ENCODE results near the gene ACER3.
"Not testable (repeated sequence)": the region's sequence is repeated elsewhere in the genome, so short reads cannot be mapped to it uniquely, and the experiment has no call there.

Gene ACER3

GRCh38 chr11:76859708-76860227 is 950 bp upstream of the ACER3 start:
- no peak for DNase-seq
- intact Hi-C loops (cut with DNase I): no loop called here

- peak in 2 of 42 donors; percentile 18 to 20 for DNase-seq
- intact Hi-C loops (cut with DNase I): no loop called here
Observed at GRCh38 chr11:76861490-76861953, 804 bp downstream of the ACER3 start.

DNA sequence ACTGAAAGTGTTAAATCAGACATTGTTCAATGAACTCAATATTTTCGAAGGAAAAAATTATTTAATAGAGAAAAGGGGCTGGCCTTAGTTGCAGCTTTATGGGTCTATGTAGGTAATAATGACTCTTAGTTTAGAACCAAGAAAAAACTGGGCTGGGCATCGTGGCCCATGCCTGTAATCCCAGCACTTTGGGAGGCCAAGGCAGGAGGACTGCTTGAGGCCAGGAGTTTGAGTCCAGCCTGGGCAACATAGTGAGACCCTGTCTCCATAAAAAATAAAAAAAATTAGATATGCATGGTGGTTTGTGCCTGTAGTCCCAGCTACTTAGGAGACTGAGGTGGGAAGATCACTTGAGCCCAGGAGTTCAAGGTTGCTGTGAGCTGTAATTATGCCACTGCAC is 2.1 kb downstream of the ACER3 start:
- DNase-seq; intact Hi-C loops (cut with DNase I): not testable (repeated sequence)

DNA sequence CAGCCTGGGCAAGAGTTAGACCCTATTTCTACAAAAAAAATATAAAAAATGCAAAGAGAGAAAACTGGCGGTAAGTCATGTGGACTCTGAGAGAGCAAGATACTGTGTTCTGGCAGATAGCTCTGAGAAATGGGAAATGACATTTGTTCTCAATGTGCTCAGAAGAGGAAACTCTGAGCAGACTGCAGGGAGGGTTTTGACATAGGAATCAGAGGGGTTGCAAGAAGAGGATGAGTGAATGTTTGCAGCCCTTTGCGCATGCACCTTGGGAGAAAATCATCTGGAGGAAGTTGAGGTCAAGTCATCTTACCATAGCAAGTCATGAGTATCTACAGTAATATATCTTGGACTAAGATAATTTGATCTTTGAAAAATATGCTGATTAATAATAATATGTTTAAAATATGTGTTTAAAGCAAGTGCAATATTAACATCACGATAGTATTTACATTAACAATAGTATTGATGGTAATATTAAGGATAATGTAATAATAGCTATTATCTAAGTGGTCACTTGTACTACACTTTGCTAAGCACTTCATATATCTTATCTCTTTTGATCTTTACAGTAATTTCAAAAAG is 2.6 kb downstream of the ACER3 start:
- intact Hi-C loops (cut with DNase I): no loop called here

GRCh38 chr11:76872959-76873827 is 12.5 kb downstream of the ACER3 start:
- intact Hi-C loops (cut with DNase I): no loop called here
- DNase-seq: no peak

More for the DNA sequence above, 2.6 kb downstream of the ACER3 start:
- DNase-seq: peak in 8 of 42 donors; percentile 11 to 49 (median 31)

GRCh38 chr11:76878014-76878413 is 17.3 kb downstream of the ACER3 start:
- intact Hi-C loops (cut with DNase I): no loop called here
- DNase-seq: no peak

- intact Hi-C loops (cut with DNase I): no loop called here
- DNase-seq: peak in 19 of 42 donors; percentile 28 to 77 (median 44)
Observed at GRCh38 chr11:76880314-76880713, 19.6 kb downstream of the ACER3 start.

DNA sequence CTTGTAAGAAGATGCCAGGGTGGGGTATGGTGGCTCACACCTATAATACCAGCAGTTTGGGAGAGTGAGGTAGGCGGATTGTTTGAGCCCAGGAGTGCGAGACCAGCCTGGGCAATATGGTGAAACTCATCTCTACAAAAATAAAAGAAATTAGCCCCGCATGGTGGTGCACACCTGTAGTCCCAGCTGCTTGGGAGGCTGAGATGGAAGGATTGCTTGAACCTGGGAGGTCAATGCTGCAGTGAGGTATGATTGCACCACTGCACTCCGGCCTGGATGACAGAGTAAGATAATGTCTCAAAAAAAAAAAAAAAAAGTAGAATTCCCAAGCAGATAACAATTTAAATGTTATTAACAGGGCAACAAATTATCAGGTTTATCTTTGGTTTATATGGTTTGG is 20.2 kb downstream of the ACER3 start:
- no peak for DNase-seq
- intact Hi-C loops (cut with DNase I): no loop called here

DNA sequence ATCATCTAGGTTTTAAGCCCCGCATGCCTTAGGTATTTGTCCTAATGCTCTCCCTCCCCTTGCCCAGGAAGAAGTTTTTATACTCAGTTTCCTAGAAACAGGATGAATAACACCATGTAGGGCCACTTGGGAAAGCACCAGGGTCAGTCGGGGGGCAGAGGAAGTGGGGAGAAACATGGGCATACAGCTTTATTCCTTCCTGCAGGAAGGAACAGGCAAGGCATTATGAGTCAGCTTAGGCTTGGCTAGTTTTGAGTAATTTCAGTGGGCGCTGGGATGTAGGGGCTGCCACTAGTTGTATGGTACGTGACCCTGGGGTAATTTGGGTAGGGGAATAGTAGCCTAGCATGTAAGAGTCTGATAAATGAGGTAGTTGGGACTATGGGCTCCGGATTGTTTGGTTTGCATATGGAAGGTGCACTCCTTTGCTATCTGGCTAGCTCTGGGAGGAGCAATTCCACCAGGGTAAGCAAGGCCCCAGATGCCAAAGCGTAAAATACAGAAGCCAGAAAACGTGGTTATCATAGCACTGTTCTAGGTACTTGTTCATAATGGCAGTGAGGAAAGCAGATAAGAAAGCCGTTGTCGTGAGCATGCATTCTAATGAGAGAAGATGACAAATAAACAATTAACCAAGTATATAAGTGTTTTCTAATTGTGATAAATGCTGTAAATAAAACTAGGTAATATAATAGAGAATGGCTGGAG is 24.8 kb downstream of the ACER3 start:
- intact Hi-C loops (cut with DNase I): no loop called here
- DNase-seq: peak in 1 of 42 donors; percentile 44

DNA sequence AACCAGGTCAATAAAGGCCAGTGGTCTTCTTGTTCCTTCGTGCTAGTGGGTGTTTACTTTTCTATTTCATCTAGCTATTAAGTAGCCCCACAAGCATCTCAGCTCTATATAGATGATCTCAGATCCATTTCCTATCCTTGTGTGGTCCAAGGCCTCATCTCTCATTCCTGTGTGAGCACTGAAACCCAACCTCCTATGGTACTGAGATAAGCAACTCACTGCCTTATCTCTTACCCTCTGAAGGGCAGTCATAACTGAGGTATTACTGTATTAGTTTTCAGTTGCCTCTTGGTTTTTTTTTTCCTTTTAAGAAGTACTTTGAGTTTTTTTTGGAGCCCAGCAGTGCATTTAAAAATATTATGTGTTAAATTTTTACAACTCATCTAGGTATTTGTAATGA is 28.3 kb downstream of the ACER3 start:
- intact Hi-C loops (cut with DNase I): no loop called here
- DNase-seq: no peak

DNA sequence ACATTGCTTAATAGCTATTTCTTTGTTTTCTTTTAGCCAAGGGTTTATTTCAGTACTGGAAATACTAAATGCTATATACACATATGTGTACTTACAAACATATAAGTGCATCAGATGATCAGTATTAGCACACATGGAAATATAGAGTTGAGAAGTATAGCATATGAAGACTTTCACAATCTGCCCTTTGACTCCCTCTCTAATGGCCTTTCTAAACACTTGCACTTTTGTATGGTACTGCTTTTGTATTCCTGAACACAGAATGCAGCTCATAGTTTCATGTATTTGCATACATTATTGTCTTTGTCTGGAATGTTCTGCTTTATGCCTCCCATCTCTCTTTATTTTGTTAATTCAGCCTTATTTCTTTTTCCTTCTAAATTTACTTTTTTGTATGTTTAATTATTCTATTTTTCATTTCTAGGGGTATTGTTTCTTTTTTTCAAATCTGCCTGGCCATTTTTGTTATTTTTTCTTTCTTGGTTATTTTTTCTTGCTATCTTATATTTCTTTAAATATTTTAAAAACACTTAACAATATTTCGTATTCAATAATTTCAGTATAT is 28.8 kb downstream of the ACER3 start:
- intact Hi-C loops (cut with DNase I): no loop called here
- DNase-seq: no peak

GRCh38 chr11:76890329-76890728 is 29.6 kb downstream of the ACER3 start:
- intact Hi-C loops (cut with DNase I): no loop called here
- DNase-seq: no peak

GRCh38 chr11:76891285-76891684 is 30.6 kb downstream of the ACER3 start:
- intact Hi-C loops (cut with DNase I): no loop called here
- no peak for DNase-seq

DNA sequence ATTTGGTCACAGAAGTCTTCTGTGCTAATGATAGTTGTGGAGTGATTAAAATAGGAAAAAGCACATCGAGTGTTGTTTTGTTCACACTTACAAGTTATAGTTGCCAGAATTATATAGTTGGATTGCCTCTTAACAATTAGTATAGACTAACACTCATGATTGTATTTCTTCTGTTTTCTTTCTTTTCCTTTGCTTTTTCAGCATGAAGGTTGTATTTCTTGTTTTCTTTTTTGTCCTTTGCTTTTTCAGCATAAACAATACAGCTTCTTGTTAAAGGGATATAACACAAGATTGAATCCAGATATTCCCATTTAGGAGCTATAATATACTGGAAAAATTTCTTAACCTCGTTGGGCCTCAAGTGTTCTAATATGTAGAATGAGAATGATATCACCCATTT is 31.1 kb downstream of the ACER3 start:
- intact Hi-C loops (cut with DNase I): no loop called here

GRCh38 chr11:76892306-76892705 is 31.6 kb downstream of the ACER3 start:
- intact Hi-C loops (cut with DNase I): no loop called here
- peak in 7 of 42 donors; percentile 33 to 55 (median 36) for DNase-seq

More for the DNA sequence above, 31.1 kb downstream of the ACER3 start:
- DNase-seq: no peak

GRCh38 chr11:76897233-76897632 is 36.5 kb downstream of the ACER3 start:
- intact Hi-C loops (cut with DNase I): no loop called here
- DNase-seq: no peak

GRCh38 chr11:76901144-76901543 is 40.4 kb downstream of the ACER3 start:
- intact Hi-C loops (cut with DNase I): no loop called here
- DNase-seq: no peak

- DNase-seq; intact Hi-C loops (cut with DNase I): not testable (repeated sequence)
Observed at GRCh38 chr11:76901622-76902021, 40.9 kb downstream of the ACER3 start.
